NB4 (cell line): Measurements from ENCODE around the gene CCDC24.

Experiments used
- POLR2A ChIP-seq: IDR thresholded peaks from 2 replicates; pipeline ENCODE4 v1.6.1; 2011; ENCODE audit warnings: mild to moderate bottlenecking; ENCODE audit not compliant: insufficient read length; ENCODE audit errors: extremely low read depth
- TF ChIP-seq, protein P1 (sequence below): IDR thresholded peaks from one replicate; pipeline ENCODE4 v1.5.1; 2012; ENCODE audit warnings: low read depth, low read length
- TF ChIP-seq, protein P2 (sequence below): IDR thresholded peaks from 2 replicates; pipeline ENCODE4 v1.6.1; 2011; ENCODE audit warnings: low read depth, low read length

DNA sequence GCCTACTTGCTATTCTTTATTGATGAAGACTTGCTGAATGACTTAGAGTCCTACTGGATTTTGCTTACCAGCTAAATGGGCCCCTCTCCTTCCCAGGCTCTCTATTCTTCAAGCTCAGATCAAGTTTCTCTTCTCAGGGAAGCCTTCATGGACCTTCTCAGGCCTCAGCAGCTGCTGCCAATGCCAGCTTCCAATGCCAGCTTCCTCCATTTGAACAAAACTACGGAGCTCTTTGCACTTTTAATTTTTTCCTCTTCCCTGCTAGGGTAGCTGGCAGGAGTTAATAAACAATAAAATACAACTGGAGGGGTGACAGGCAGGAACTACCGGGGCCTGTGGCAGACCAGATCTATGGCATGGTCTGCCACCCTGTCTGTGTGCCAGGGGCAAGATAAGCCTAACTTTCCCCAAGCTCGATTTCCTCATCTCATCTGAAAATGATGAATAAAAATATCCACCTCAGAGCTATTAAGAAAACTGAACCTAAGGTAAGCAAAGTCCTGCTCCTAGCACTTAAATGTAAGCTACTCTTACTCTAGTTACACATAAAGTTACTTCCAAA lies 45.6 kb upstream of the CCDC24 start:
- TF ChIP-seq, protein P1, sequence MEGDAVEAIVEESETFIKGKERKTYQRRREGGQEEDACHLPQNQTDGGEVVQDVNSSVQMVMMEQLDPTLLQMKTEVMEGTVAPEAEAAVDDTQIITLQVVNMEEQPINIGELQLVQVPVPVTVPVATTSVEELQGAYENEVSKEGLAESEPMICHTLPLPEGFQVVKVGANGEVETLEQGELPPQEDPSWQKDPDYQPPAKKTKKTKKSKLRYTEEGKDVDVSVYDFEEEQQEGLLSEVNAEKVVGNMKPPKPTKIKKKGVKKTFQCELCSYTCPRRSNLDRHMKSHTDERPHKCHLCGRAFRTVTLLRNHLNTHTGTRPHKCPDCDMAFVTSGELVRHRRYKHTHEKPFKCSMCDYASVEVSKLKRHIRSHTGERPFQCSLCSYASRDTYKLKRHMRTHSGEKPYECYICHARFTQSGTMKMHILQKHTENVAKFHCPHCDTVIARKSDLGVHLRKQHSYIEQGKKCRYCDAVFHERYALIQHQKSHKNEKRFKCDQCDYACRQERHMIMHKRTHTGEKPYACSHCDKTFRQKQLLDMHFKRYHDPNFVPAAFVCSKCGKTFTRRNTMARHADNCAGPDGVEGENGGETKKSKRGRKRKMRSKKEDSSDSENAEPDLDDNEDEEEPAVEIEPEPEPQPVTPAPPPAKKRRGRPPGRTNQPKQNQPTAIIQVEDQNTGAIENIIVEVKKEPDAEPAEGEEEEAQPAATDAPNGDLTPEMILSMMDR = no peak
- no peak for TF ChIP-seq POLR2A
- TF ChIP-seq, protein P2, sequence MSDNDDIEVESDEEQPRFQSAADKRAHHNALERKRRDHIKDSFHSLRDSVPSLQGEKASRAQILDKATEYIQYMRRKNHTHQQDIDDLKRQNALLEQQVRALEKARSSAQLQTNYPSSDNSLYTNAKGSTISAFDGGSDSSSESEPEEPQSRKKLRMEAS = no peak
